ENCODE data around the gene KCTD2. TPM values are rescaled to one million over a fixed set of nuclear protein-coding genes. Genes with fewer than 3 reads are reported as not detected.

The KCTD2 gene
- total RNA-seq, 1 donor from 2014 or later, result 22.3 TPM

- Mint-ChIP-seq H3K27ac (ENCODE audit: unreplicated experiment) (peak overlapping the region; percentile 18), H3K36me3 (ENCODE audit: unreplicated experiment) (peaks cover 2% of the 10 kb centered on the region), H3K4me1 (ENCODE audit: unreplicated experiment) (peaks cover 11% of the 10 kb centered on the region), H3K4me3 (ENCODE audit: unreplicated experiment) (no peak overlapping the region), H3K9me3 (ENCODE audit: unreplicated experiment) (no peaks in the 10 kb centered on the region), H3K27me3 (ENCODE audit: unreplicated experiment) (no peaks in the 10 kb centered on the region)
- TF ChIP-seq, protein P1, sequence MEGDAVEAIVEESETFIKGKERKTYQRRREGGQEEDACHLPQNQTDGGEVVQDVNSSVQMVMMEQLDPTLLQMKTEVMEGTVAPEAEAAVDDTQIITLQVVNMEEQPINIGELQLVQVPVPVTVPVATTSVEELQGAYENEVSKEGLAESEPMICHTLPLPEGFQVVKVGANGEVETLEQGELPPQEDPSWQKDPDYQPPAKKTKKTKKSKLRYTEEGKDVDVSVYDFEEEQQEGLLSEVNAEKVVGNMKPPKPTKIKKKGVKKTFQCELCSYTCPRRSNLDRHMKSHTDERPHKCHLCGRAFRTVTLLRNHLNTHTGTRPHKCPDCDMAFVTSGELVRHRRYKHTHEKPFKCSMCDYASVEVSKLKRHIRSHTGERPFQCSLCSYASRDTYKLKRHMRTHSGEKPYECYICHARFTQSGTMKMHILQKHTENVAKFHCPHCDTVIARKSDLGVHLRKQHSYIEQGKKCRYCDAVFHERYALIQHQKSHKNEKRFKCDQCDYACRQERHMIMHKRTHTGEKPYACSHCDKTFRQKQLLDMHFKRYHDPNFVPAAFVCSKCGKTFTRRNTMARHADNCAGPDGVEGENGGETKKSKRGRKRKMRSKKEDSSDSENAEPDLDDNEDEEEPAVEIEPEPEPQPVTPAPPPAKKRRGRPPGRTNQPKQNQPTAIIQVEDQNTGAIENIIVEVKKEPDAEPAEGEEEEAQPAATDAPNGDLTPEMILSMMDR (IDR thresholded peaks at IDR 0.05), result peak; percentile 68
- no peak for DNase-seq (ENCODE audit: extremely low spot score, unreplicated experiment)
Measured at GRCh38 chr17:75105126-75106080, 58.4 kb downstream of the KCTD2 start.

GRCh38 chr17:75108193-75108592 lies 61.2 kb downstream of the KCTD2 start:
- Mint-ChIP-seq H3K27me3 (ENCODE audit: unreplicated experiment) (no peaks in the 10 kb centered on the region), H3K4me3 (ENCODE audit: unreplicated experiment) (peak overlapping the region; percentile 83), H3K27ac (ENCODE audit: unreplicated experiment) (no peak overlapping the region), H3K9me3 (ENCODE audit: unreplicated experiment) (no peaks in the 10 kb centered on the region), H3K4me1 (ENCODE audit: unreplicated experiment) (peaks cover 28% of the 10 kb centered on the region), H3K36me3 (ENCODE audit: unreplicated experiment) (peaks cover 2% of the 10 kb centered on the region)
- TF ChIP-seq, protein P1 (IDR thresholded peaks at IDR 0.05), result no peak
- no peak for DNase-seq (ENCODE audit: extremely low spot score, unreplicated experiment)

GRCh38 chr17:75109046-75109406 lies 62.0 kb downstream of the KCTD2 start:
- DNase-seq (ENCODE audit: extremely low spot score, unreplicated experiment), result no peak
- TF ChIP-seq, protein P1 (IDR thresholded peaks at IDR 0.05), result no peak
- H3K4me1 Mint-ChIP-seq (ENCODE audit: unreplicated experiment), result peaks cover 34% of the 10 kb centered on the region
- H3K27ac Mint-ChIP-seq (ENCODE audit: unreplicated experiment), result no peak overlapping the region
- H3K4me3 Mint-ChIP-seq (ENCODE audit: unreplicated experiment), result peak overlapping the region; percentile 83
- peaks cover 2% of the 10 kb centered on the region for H3K36me3 Mint-ChIP-seq (ENCODE audit: unreplicated experiment)
- no peaks in the 10 kb centered on the region for H3K9me3 Mint-ChIP-seq (ENCODE audit: unreplicated experiment)
- H3K27me3 Mint-ChIP-seq (ENCODE audit: unreplicated experiment), result no peaks in the 10 kb centered on the region

DNA sequence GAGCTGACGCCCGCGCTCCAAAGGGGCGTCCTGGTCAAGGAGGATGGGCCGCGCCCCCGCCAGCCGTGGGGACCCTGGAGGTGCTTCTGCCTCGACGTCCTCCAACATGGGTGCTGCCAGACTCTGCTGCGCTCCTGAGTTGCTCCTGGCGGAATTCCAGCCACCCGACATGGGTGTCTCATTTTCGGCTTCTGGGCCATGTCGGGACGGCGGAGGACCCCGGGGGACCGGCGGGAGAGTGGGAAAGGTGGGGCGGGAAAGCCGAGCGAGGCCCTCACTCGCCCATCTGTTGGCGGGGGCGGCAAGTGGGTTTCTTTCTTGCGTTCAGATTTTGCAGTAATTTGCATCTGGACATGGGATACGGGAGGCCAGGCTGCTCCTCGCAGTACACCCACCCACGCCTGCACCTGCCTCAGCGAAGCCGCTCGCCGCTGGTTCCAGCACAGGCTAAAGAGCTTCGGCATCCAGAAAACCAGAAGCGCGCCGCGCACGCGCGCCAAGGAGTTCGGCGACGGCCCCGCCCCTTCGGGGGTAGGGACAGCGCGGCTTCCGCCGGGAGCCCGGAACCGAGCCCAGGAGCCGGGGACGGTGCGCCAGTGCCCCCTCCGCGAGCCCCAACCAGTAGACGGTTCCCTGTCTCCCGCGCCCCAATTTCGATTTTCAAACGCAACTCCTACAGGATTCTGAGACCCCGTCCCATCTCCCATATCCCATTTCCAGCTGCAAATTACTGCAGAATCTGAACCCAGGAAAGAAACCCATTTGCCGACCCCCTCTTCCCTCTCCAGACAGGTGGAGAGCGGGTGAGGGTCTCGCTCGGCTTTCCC lies 62.6 kb downstream of the KCTD2 start, which contains the start of gene ARMC7:
TSS of gene ARMC7 (plus strand) at position 563 of the 827 bp plus-strand sequence. CDS start 320 bp downstream, outside the sequence.
- peak; percentile 96 for DNase-seq (ENCODE audit: extremely low spot score, unreplicated experiment)
- TF ChIP-seq, protein P1 (IDR thresholded peaks at IDR 0.05), result no peak
- H3K4me3 Mint-ChIP-seq (ENCODE audit: unreplicated experiment), result peak within 1 kb of the TSS; percentile 83
- H3K36me3 Mint-ChIP-seq (ENCODE audit: unreplicated experiment), result peaks cover 2% of the 10 kb centered on the region
- H3K27ac Mint-ChIP-seq (ENCODE audit: unreplicated experiment), result peak within 1 kb of the TSS; percentile 59
- H3K9me3 Mint-ChIP-seq (ENCODE audit: unreplicated experiment), result no peaks in the 10 kb centered on the region
- H3K27me3 Mint-ChIP-seq (ENCODE audit: unreplicated experiment), result no peaks in the 10 kb centered on the region
- peaks cover 40% of the 10 kb centered on the region for H3K4me1 Mint-ChIP-seq (ENCODE audit: unreplicated experiment)
